ENCODE data around the gene ZPR1.

The ZPR1 gene

DNA sequence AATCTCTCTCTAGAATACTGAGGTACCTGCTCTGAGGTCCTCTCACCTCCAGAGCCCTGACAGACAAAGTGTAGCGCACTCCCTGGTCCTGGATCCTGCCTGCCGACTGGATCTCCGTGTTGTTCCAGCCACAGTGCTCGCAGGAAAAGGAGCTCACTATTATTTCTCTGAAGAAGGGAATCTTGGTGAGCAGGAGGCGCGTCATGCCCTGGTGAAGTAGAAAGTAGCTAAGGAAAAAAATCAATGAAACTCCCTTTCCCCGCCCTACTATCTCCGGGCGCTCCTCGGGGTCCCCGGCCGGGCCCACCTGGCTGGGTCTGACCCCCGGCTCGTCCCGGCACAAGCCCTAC lies 412 bp downstream of the ZPR1 start:
- Histone ChIP-seq H3K27ac (ENCODE audit: extremely low read depth, low read depth, low read length) (no peak overlapping the region; the same call in 1 of the 2 replicates), H3K4me3 (ENCODE audit: low read depth, low read length) (peak overlapping the region; percentile 81), H3K4me1 (ENCODE audit: control insufficient read depth, insufficient read depth, low read length) (no peaks in the 10 kb centered on the region), H3K36me3 (ENCODE audit: control insufficient read depth in 2 of 2, insufficient read depth in 1 of 2, low read length in 2 of 2) (peaks cover 0 to 46% of the 10 kb centered on the region in 2 experiments; a peak in 1 of 3 replicates), H3K9me3 (ENCODE audit: control insufficient read depth, insufficient read depth, low read depth, low read length) (no peaks in the 10 kb centered on the region)
- ChIA-PET POLR2A (interaction anchor here (1.3 to 2.6 kb wide), 4 partner anchors 14 to 357 kb away, joined by 6 to 14 read pairs (median 7); partner anchors contain the start of genes BUD13 and PAFAH1B2), CTCF (interaction anchor here (0.6 to 3.0 kb wide), 6 partner anchors 15 to 363 kb away, joined by 3 to 16 read pairs (median 6); no protein-coding TSS in a partner anchor)
- TF ChIP-seq PRDM1 (tag by site-specific recombination; IDR thresholded peaks at IDR 0.05) = 0 out of 2 replicates have a peak, but pooled peaks have one; percentile 8
- TF ChIP-seq, protein P1, sequence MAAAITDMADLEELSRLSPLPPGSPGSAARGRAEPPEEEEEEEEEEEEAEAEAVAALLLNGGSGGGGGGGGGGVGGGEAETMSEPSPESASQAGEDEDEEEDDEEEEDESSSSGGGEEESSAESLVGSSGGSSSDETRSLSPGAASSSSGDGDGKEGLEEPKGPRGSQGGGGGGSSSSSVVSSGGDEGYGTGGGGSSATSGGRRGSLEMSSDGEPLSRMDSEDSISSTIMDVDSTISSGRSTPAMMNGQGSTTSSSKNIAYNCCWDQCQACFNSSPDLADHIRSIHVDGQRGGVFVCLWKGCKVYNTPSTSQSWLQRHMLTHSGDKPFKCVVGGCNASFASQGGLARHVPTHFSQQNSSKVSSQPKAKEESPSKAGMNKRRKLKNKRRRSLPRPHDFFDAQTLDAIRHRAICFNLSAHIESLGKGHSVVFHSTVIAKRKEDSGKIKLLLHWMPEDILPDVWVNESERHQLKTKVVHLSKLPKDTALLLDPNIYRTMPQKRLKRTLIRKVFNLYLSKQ (tag by site-specific recombination; IDR thresholded peaks at IDR 0.05; ENCODE audit: borderline replicate concordance) = no peak
- TF ChIP-seq ZNF549 (tag by site-specific recombination; IDR thresholded peaks at IDR 0.05) = no peak
- TF ChIP-seq ZNF335 (tag by site-specific recombination; conservative IDR thresholded peaks at IDR 0.05) = peak; percentile 57
- no peak for TF ChIP-seq KLF9 (tag by site-specific recombination; IDR thresholded peaks at IDR 0.05; ENCODE audit: low read depth)

DNA sequence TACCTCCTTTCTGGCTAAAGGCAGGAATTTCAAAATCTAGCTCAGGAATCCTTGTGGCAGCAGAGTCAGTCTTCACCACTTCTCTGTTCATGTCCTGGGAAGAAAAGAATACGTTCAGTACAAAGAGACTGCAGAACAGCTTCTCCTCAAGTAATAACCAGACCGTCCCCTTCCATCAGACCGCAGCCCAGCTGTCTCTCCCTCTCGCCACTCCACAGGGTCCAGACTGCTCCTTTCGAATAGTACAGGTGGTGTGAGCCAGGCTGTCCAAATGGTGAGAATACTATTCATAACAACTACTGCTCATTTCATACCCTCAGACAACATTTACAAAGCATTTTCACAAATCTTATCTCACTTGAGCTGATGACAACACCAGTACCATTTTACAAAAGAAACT lies 857 bp downstream of the ZPR1 start:
- no peaks in the 10 kb centered on the region for H3K4me1 ChIP-seq (ENCODE audit: control insufficient read depth, insufficient read depth, low read length)
- CTCF ChIA-PET = interaction anchor here (0.6 to 3.0 kb wide), 8 partner anchors 13 to 440 kb away, joined by 3 to 16 read pairs (median 4); no protein-coding TSS in a partner anchor
- POLR2A ChIA-PET = interaction anchor here (1.3 to 2.6 kb wide), 4 partner anchors 14 to 357 kb away, joined by 4 to 14 read pairs (median 6); partner anchors contain the start of genes BUD13 and PAFAH1B2
- H3K27ac ChIP-seq (ENCODE audit: extremely low read depth, low read depth, low read length) = no peak overlapping the region
- TF ChIP-seq ZNF24 (tag by site-specific recombination; IDR thresholded peaks at IDR 0.05) = no peak
- TF ChIP-seq EGR2 (tag by site-specific recombination; IDR thresholded peaks at IDR 0.05; ENCODE audit: low read depth) = no peak
- TF ChIP-seq, protein P2, sequence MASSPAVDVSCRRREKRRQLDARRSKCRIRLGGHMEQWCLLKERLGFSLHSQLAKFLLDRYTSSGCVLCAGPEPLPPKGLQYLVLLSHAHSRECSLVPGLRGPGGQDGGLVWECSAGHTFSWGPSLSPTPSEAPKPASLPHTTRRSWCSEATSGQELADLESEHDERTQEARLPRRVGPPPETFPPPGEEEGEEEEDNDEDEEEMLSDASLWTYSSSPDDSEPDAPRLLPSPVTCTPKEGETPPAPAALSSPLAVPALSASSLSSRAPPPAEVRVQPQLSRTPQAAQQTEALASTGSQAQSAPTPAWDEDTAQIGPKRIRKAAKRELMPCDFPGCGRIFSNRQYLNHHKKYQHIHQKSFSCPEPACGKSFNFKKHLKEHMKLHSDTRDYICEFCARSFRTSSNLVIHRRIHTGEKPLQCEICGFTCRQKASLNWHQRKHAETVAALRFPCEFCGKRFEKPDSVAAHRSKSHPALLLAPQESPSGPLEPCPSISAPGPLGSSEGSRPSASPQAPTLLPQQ (tag by site-specific recombination; IDR thresholded peaks at IDR 0.05) = no peak
- TF ChIP-seq ZNF701 (tag by site-specific recombination; IDR thresholded peaks at IDR 0.05) = no peak
- no peaks in the 10 kb centered on the region for H3K9me3 ChIP-seq (ENCODE audit: control insufficient read depth, insufficient read depth, low read depth, low read length)
- peak overlapping the region; percentile 81 for H3K4me3 ChIP-seq (ENCODE audit: low read depth, low read length)
- H3K36me3 ChIP-seq (ENCODE audit: control insufficient read depth in 2 of 2, insufficient read depth in 1 of 2, low read length in 2 of 2) = peaks cover 0 to 51% of the 10 kb centered on the region in 2 experiments; a peak in 1 of 3 replicates

DNA sequence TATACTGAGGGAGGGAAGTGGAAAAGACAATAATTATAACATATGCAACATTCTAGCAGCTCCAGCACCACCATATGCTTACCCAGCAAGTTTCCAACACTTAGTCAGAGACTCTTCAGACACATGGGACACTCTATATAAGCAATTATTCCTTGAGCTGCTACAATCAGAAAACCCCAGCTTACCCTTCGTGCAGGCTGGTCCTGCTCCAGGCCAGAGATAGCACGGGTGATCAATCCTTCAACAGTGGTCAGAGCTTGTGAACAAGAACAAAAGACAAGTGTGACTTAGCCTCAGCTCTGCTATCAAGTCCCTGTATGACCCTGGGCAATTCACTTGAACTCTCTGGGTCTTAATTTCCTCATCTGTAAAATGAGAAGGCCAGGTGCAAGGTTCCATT lies 1.5 kb downstream of the ZPR1 start:
- ChIA-PET CTCF (interaction anchor here (1.2 to 3.0 kb wide), 5 partner anchors 13 to 440 kb away, joined by 3 to 16 read pairs (median 5); no protein-coding TSS in a partner anchor), POLR2A (interaction anchor here (1.3 to 2.6 kb wide), 4 partner anchors 13 to 358 kb away, joined by 4 to 14 read pairs (median 6); partner anchors contain the start of genes BUD13 and PAFAH1B2)
- Histone ChIP-seq H3K27ac (ENCODE audit: extremely low read depth, low read depth, low read length) (no peak overlapping the region), H3K36me3 (ENCODE audit: control insufficient read depth in 2 of 2, insufficient read depth in 1 of 2, low read length in 2 of 2) (peaks cover 0 to 57% of the 10 kb centered on the region in 2 experiments; a peak in 1 of 3 replicates), H3K9me3 (ENCODE audit: control insufficient read depth, insufficient read depth, low read depth, low read length) (no peaks in the 10 kb centered on the region), H3K4me3 (ENCODE audit: low read depth, low read length) (no peak overlapping the region), H3K4me1 (ENCODE audit: control insufficient read depth, insufficient read depth, low read length) (no peaks in the 10 kb centered on the region)
- TF ChIP-seq SP2 (tag by site-specific recombination; IDR thresholded peaks at IDR 0.05) (no peak), ZFP69B (tag by site-specific recombination; IDR thresholded peaks at IDR 0.05) (no peak), ZNF121 (tag by site-specific recombination; IDR thresholded peaks at IDR 0.05) (no peak), ZNF16 (tag by site-specific recombination; IDR thresholded peaks at IDR 0.05; ENCODE audit: low read depth) (no peak), ZNF654 (tag by site-specific recombination; IDR thresholded peaks at IDR 0.05; ENCODE audit: low read depth) (no peak), ZBTB21 (tag by site-specific recombination; IDR thresholded peaks at IDR 0.05) (no peak), ZNF768 (tag by site-specific recombination; IDR thresholded peaks at IDR 0.05) (no peak), ZNF146 (tag by site-specific recombination; IDR thresholded peaks at IDR 0.05) (no peak), IKZF3 (tag by site-specific recombination; IDR thresholded peaks at IDR 0.05) (no peak)
- TF ChIP-seq, protein P3, sequence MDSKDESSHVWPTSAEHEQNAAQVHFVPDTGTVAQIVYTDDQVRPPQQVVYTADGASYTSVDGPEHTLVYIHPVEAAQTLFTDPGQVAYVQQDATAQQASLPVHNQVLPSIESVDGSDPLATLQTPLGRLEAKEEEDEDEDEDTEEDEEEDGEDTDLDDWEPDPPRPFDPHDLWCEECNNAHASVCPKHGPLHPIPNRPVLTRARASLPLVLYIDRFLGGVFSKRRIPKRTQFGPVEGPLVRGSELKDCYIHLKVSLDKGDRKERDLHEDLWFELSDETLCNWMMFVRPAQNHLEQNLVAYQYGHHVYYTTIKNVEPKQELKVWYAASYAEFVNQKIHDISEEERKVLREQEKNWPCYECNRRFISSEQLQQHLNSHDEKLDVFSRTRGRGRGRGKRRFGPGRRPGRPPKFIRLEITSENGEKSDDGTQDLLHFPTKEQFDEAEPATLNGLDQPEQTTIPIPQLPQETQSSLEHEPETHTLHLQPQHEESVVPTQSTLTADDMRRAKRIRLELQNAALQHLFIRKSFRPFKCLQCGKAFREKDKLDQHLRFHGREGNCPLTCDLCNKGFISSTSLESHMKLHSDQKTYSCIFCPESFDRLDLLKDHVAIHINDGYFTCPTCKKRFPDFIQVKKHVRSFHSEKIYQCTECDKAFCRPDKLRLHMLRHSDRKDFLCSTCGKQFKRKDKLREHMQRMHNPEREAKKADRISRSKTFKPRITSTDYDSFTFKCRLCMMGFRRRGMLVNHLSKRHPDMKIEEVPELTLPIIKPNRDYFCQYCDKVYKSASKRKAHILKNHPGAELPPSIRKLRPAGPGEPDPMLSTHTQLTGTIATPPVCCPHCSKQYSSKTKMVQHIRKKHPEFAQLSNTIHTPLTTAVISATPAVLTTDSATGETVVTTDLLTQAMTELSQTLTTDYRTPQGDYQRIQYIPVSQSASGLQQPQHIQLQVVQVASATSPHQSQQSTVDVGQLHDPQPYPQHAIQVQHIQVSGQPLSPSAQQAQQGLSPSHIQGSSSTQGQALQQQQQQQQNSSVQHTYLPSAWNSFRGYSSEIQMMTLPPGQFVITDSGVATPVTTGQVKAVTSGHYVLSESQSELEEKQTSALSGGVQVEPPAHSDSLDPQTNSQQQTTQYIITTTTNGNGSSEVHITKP (tag by site-specific recombination; IDR thresholded peaks at IDR 0.05) = no peak
- TF ChIP-seq, protein P4, sequence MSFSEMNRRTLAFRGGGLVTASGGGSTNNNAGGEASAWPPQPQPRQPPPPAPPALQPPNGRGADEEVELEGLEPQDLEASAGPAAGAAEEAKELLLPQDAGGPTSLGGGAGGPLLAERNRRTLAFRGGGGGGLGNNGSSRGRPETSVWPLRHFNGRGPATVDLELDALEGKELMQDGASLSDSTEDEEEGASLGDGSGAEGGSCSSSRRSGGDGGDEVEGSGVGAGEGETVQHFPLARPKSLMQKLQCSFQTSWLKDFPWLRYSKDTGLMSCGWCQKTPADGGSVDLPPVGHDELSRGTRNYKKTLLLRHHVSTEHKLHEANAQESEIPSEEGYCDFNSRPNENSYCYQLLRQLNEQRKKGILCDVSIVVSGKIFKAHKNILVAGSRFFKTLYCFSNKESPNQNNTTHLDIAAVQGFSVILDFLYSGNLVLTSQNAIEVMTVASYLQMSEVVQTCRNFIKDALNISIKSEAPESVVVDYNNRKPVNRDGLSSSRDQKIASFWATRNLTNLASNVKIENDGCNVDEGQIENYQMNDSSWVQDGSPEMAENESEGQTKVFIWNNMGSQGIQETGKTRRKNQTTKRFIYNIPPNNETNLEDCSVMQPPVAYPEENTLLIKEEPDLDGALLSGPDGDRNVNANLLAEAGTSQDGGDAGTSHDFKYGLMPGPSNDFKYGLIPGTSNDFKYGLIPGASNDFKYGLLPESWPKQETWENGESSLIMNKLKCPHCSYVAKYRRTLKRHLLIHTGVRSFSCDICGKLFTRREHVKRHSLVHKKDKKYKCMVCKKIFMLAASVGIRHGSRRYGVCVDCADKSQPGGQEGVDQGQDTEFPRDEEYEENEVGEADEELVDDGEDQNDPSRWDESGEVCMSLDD (tag by site-specific recombination; IDR thresholded peaks at IDR 0.05) = no peak
